ENCODE results near the gene VPS13D. TPM values are rescaled to one million over a fixed set of nuclear protein-coding genes. Genes with fewer than 3 reads are reported as not detected.

The VPS13D gene
- total and polyA plus RNA-seq, 2 of the 4 experiments (the other 2 are of a cell fraction), result 9.0 to 16.3 TPM

DNA sequence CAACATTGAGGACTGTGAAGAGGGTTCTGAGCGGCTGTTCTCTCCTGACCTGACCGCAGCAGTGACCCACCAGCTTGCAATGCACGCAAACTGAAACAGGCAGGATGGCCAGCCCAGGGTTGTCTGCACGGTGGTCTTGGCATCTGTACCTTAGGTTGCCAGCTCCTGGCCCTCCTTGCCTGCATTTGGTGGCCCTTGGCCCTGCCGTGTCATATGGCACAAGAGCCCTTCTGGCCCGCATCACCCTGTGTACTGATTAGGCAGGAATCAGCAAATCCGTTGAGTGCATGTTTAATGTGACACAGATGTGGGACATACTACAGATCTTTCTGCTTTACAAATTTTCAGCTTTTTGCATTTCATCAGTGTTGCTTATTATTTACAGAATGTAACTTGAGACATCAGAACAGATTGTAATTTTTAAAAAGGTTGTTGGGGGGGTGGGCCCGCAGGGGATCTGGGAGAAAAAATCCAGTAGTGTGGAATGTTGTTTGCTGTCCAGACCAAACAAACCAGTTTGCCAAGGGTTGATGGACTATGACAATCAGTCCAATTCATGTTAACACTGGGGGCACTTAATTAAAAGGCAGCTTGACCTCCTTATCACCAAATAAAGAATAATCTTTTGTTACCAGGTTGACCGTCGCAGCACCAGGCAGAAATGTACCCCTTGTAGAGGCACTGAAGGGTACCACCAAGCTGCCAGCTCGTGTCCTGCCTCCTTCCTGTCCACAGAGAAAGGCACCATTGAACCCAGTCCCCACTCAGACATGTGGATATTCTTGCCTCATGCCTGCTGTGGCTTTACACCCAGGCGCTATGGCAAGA is 255.6 kb downstream of the VPS13D start (continued):
- TF ChIP-seq, protein P1, sequence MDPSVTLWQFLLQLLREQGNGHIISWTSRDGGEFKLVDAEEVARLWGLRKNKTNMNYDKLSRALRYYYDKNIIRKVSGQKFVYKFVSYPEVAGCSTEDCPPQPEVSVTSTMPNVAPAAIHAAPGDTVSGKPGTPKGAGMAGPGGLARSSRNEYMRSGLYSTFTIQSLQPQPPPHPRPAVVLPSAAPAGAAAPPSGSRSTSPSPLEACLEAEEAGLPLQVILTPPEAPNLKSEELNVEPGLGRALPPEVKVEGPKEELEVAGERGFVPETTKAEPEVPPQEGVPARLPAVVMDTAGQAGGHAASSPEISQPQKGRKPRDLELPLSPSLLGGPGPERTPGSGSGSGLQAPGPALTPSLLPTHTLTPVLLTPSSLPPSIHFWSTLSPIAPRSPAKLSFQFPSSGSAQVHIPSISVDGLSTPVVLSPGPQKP (IDR thresholded peaks at IDR 0.05; ENCODE audit: borderline replicate concordance, low read depth, low read length), result no peak
- no peak for TF ChIP-seq MAZ (IDR thresholded peaks at IDR 0.05; ENCODE audit: borderline replicate concordance, low read depth, low read length)

DNA sequence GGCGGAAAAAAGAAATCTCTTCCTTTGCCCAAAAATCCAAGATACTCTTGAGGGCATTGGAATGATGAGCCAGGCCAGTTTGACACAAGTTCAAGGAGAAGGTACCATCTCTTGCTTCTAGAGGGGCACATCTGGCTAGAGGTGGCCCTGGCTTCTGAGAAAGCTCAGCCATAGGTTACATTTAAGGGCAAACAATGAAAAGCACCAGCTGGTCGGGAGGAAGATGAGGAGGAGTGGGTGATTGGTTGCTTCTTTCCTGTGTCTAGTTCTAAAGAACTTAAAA is 256.2 kb downstream of the VPS13D start:
- Histone ChIP-seq H2AFZ (replicated peaks; ENCODE audit: low read length, poor library complexity) (no peak overlapping the region), H4K91ac (ENCODE audit: insufficient read depth, low read depth, low read length) (peak overlapping the region; percentile 13), H4K20me1 (ENCODE audit: insufficient read depth, low read length) (0 out of 2 replicates have a peak, but pooled peaks cover under 1% of the 10 kb centered on the region), H3K79me1 (ENCODE audit: low read depth in 1 of 2, low read length in 2 of 2) (peaks cover 0 to 4% of the 10 kb centered on the region in 2 experiments; a peak in 2 of 4 replicates), H2BK20ac (ENCODE audit: low read depth, low read length) (0 out of 2 replicates have a peak overlapping the region, but pooled peaks have one; percentile 44), H4K8ac (ENCODE audit: low read depth in 2 of 2, low read length in 2 of 2) (peak overlapping the region in 1 of 2 experiments; percentile 47; a peak in 2 of 4 replicates), H3K27ac (ENCODE audit: insufficient read depth, low read length) (no peak overlapping the region; the same call in 1 of the 2 replicates), H3K23ac (ENCODE audit: low read depth, low read length) (no peak overlapping the region; the same call in 1 of the 2 replicates), H2BK15ac (ENCODE audit: low read depth, low read length) (peak overlapping the region; percentile 12; the same call in 1 of the 3 replicates), H3K4ac (ENCODE audit: low read depth, low read length) (peak overlapping the region; percentile 44), H3K27me3 (ENCODE audit: control insufficient read depth, insufficient read depth, low read length) (no peaks in the 10 kb centered on the region), H2AK5ac (ENCODE audit: low read depth, low read length) (peak overlapping the region; percentile 20), H3K36me3 (ENCODE audit: control insufficient read depth, insufficient read depth, low read length) (0 out of 2 replicates have a peak, but pooled peaks cover 3% of the 10 kb centered on the region), H2BK120ac (ENCODE audit: low read depth, low read length) (peak overlapping the region; percentile 44), H3K14ac (replicated peaks; ENCODE audit: low read depth, low read length) (peak overlapping the region; percentile 17; the same call in 1 of the 2 replicates), H3K4me3 (ENCODE audit: insufficient read depth, low read depth, low read length) (no peak overlapping the region), H4K5ac (ENCODE audit: low read depth, low read length) (peak overlapping the region; percentile 46; the same call in 1 of the 2 replicates), H3K9me3 (ENCODE audit: control insufficient read depth, insufficient read depth, low read length) (no peaks in the 10 kb centered on the region), H3K4me1 (ENCODE audit: control insufficient read depth, insufficient read depth, low read length) (peaks cover 29% of the 10 kb centered on the region), H3K9ac (ENCODE audit: low read depth, low read length) (no peak overlapping the region), H3K9me1 (ENCODE audit: insufficient read depth, low read length) (peaks cover 22% of the 10 kb centered on the region), H2AK9ac (replicated peaks; ENCODE audit: low read depth, low read length, poor library complexity) (no peak overlapping the region), H3K4me2 (ENCODE audit: low read depth, low read length) (no peak overlapping the region), H3K56ac (ENCODE audit: extremely low read depth, insufficient read depth, low read length) (no peak overlapping the region), H3K18ac (ENCODE audit: low read depth, low read length) (peak overlapping the region; percentile 9; the same call in 1 of the 2 replicates), H2BK5ac (ENCODE audit: low read depth, low read length, poor library complexity, severe bottlenecking) (no peak overlapping the region)
- 60% methylated on average over 1 of the region's 2 CpGs; no CpG with 5 or more reads in 1 of the 2 experiments for WGBS, 2 experiments (ENCODE audit: extremely low coverage in 2 of 2, insufficient read length in 1 of 2)
- BruUV-seq (replicated peaks), result no TSS peak
- in situ Hi-C loops (cut with MboI; ENCODE audit: low sequenced_read_pairs) (no loop called here), intact Hi-C loops (cut with micrococcal nuclease) (no loop called here), dilution Hi-C loops (cut with HindIII; ENCODE audit: low sequenced_read_pairs, unreplicated experiment) (no loop called here)
- no peak for DNase-seq
- ChIA-PET CTCF (no interaction called here), POLR2A (ENCODE audit: unreplicated experiment) (no interaction called here)
- ATAC-seq (ENCODE audit: low read depth), result no peak
- TF ChIP-seq RAD21 (IDR thresholded peaks at IDR 0.05; ENCODE audit: low read length), result no peak
- no peak for TF ChIP-seq BHLHE40 (IDR thresholded peaks at IDR 0.05; ENCODE audit: low read depth, low read length)
- TF ChIP-seq, protein P1 (IDR thresholded peaks at IDR 0.05; ENCODE audit: borderline replicate concordance, low read depth, low read length), result no peak
- TF ChIP-seq, protein P2, sequence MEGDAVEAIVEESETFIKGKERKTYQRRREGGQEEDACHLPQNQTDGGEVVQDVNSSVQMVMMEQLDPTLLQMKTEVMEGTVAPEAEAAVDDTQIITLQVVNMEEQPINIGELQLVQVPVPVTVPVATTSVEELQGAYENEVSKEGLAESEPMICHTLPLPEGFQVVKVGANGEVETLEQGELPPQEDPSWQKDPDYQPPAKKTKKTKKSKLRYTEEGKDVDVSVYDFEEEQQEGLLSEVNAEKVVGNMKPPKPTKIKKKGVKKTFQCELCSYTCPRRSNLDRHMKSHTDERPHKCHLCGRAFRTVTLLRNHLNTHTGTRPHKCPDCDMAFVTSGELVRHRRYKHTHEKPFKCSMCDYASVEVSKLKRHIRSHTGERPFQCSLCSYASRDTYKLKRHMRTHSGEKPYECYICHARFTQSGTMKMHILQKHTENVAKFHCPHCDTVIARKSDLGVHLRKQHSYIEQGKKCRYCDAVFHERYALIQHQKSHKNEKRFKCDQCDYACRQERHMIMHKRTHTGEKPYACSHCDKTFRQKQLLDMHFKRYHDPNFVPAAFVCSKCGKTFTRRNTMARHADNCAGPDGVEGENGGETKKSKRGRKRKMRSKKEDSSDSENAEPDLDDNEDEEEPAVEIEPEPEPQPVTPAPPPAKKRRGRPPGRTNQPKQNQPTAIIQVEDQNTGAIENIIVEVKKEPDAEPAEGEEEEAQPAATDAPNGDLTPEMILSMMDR (conservative IDR thresholded peaks at IDR 0.05; ENCODE audit: low read depth, low read length), result no peak
- TF ChIP-seq FOS (IDR thresholded peaks at IDR 0.05; ENCODE audit: low read depth, low read length), result no peak
- no peak for TF ChIP-seq CHD1 (IDR thresholded peaks at IDR 0.05; ENCODE audit: low read depth, low read length)
- TF ChIP-seq RFX5 (IDR thresholded peaks at IDR 0.05; ENCODE audit: low read depth, low read length), result no peak
- no peak for TF ChIP-seq RCOR1 (IDR thresholded peaks at IDR 0.05; ENCODE audit: insufficient replicate concordance, low read length)
- no peak for TF ChIP-seq MAZ (IDR thresholded peaks at IDR 0.05; ENCODE audit: borderline replicate concordance, low read depth, low read length)
- TF ChIP-seq MAFK (IDR thresholded peaks at IDR 0.05; ENCODE audit: low read depth, low read length), result no peak
- no peak for TF ChIP-seq NFE2L2 (IDR thresholded peaks at IDR 0.05; ENCODE audit: low read depth, low read length)
